Heart left ventricle (tissue), 13 donors: ENCODE data around the gene EPGN.

Experiments used
- CTCF ChIP-seq, 12 donors: fragments of 200-600 bp; sonication (generic) in 4 of 12; IDR thresholded peaks; one replicate each; pipeline versions ENCODE4 v1.5.0 to v1.8.0; 2018 to 2022; ENCODE audit warnings: antibody characterized with exemption in 12 of 12, mild to moderate bottlenecking in 5 of 12
- POLR2A ChIP-seq, 2 donors: fragments of 450-650 bp; IDR thresholded peaks; one replicate each; pipeline ENCODE4 v1.6.1; 2017; ENCODE audit warnings: antibody characterized with exemption in 2 of 2, mild to moderate bottlenecking in 2 of 2, moderate library complexity in 2 of 2
- donor health status: ischemic (EF 13 %, LVEDD 7.1; RV severe dilation, severe dysfunction).
- donor health status: DM: no; HTN: yes; CAD: no.
- donor health status: DM: no; HTN: no; CAD: no.
- donor health status: ischemic (EF 25% LVEDD 6.9; RV normal size, moderate dysfunction).
- donor health status: ischemic (EF 25% LVEDD 5.7; RV mildly dilated, moderate dysfunction).
- donor health status: ischemic (EF 35%, LVEDD 5.7; RV mildly dilated, moderate dysfunction).
- donor health status: nonischemic (EF 11% LVEDD 7.7; RV severe dilation, severe dysfunction).
- donor health status: DM: yes; HTN: yes; CAD: no.
- donor health status: PGD.
- donor health status: ischemic (EF 29% LVEDD 5.4; RV normal size, mild dysfunction).
- donor health status: nonischemic (EF 23%, LVEDD 6.1; RV moderate dilation, normal function).

- no peak for TF ChIP-seq CTCF (IDR thresholded peaks at IDR 0.05)
- no peak for TF ChIP-seq POLR2A (IDR thresholded peaks at IDR 0.05)
These were observed 13.6 kb upstream of the EPGN start for GRCh38 chr4:74294681-74295080.
